Measurements from ENCODE around the gene FZD1. TPM values are rescaled to one million over a fixed set of nuclear protein-coding genes. Genes with fewer than 3 reads are reported as not detected.

Gene FZD1
- total RNA-seq, 1 donor from 2014 or later: 5.4 TPM

GRCh38 chr7:91299952-91300775 lies 35.9 kb downstream of the FZD1 start:
- H3K27me3 Mint-ChIP-seq (ENCODE audit: low read depth, unreplicated experiment): peaks cover under 1% of the 10 kb centered on the region
- no peak overlapping the region for H2AFZ ChIP-seq (ENCODE audit: low read depth, low read length)
- FAIRE-seq: no peak
- H3K27ac ChIP-seq (ENCODE audit: low read depth, low read length): no peak overlapping the region
- H3K27me3 ChIP-seq (ENCODE audit: insufficient read depth, low read length): no peaks in the 10 kb centered on the region
- no peak overlapping the region for H3K4me2 ChIP-seq (ENCODE audit: low read length)
- DNase-seq (ENCODE audit: low read depth): no peak
- H4K20me1 ChIP-seq (ENCODE audit: insufficient read depth, low read length): no peaks in the 10 kb centered on the region
- H3K36me3 Mint-ChIP-seq (ENCODE audit: low read depth, unreplicated experiment): no peaks in the 10 kb centered on the region
- H3K9ac ChIP-seq (ENCODE audit: low read length): no peak overlapping the region
- TF ChIP-seq EZH2 (IDR thresholded peaks at IDR 0.05; ENCODE audit: insufficient read depth, low read length): no peak
- TF ChIP-seq CTCF (IDR thresholded peaks at IDR 0.05; ENCODE audit: insufficient read depth, low read depth, low read length): no peak
- H3K4me3 ChIP-seq (ENCODE audit: insufficient read depth, low read depth, low read length): no peak overlapping the region
- H3K4me1 Mint-ChIP-seq (ENCODE audit: low read depth, unreplicated experiment): no peaks in the 10 kb centered on the region
- H3K79me2 ChIP-seq (ENCODE audit: insufficient read depth, low read length): no peaks in the 10 kb centered on the region
- no peaks in the 10 kb centered on the region for H3K36me3 ChIP-seq (ENCODE audit: insufficient read depth, low read length)
- no peaks in the 10 kb centered on the region for H3K4me1 ChIP-seq (ENCODE audit: insufficient read depth, low read length)
- H3K27ac Mint-ChIP-seq (ENCODE audit: unreplicated experiment): no peak overlapping the region
- no peak overlapping the region for H3K4me3 Mint-ChIP-seq (ENCODE audit: unreplicated experiment)
- H3K9me3 Mint-ChIP-seq (ENCODE audit: unreplicated experiment): no peaks in the 10 kb centered on the region
- H3K9me3 ChIP-seq (ENCODE audit: insufficient read depth, low read depth, low read length): no peaks in the 10 kb centered on the region

GRCh38 chr7:91302794-91303193 lies 38.6 kb downstream of the FZD1 start:
- no peak overlapping the region for H3K9ac ChIP-seq (ENCODE audit: low read length)
- H3K4me1 ChIP-seq (ENCODE audit: insufficient read depth, low read length): no peaks in the 10 kb centered on the region
- no peaks in the 10 kb centered on the region for H3K27me3 Mint-ChIP-seq (ENCODE audit: low read depth, unreplicated experiment)
- FAIRE-seq (no peak), DNase-seq (ENCODE audit: low read depth) (no peak)
- H2AFZ ChIP-seq (ENCODE audit: low read depth, low read length): no peak overlapping the region
- no peak overlapping the region for H3K4me3 ChIP-seq (ENCODE audit: insufficient read depth, low read depth, low read length)
- no peaks in the 10 kb centered on the region for H3K79me2 ChIP-seq (ENCODE audit: insufficient read depth, low read length)
- H4K20me1 ChIP-seq (ENCODE audit: insufficient read depth, low read length): no peaks in the 10 kb centered on the region
- no peaks in the 10 kb centered on the region for H3K9me3 ChIP-seq (ENCODE audit: insufficient read depth, low read depth, low read length)
- no peak for TF ChIP-seq CTCF (IDR thresholded peaks at IDR 0.05; ENCODE audit: insufficient read depth, low read depth, low read length)
- TF ChIP-seq EZH2 (IDR thresholded peaks at IDR 0.05; ENCODE audit: insufficient read depth, low read length): no peak
- no peaks in the 10 kb centered on the region for H3K27me3 ChIP-seq (ENCODE audit: insufficient read depth, low read length)
- no peak overlapping the region for H3K4me2 ChIP-seq (ENCODE audit: low read length)
- no peak overlapping the region for H3K4me3 Mint-ChIP-seq (ENCODE audit: unreplicated experiment)
- H3K9me3 Mint-ChIP-seq (ENCODE audit: unreplicated experiment): no peaks in the 10 kb centered on the region
- H3K36me3 ChIP-seq (ENCODE audit: insufficient read depth, low read length): no peaks in the 10 kb centered on the region
- no peak overlapping the region for H3K27ac Mint-ChIP-seq (ENCODE audit: unreplicated experiment)
- H3K27ac ChIP-seq (ENCODE audit: low read depth, low read length): no peak overlapping the region
- H3K4me1 Mint-ChIP-seq (ENCODE audit: low read depth, unreplicated experiment): no peaks in the 10 kb centered on the region
- H3K36me3 Mint-ChIP-seq (ENCODE audit: low read depth, unreplicated experiment): no peaks in the 10 kb centered on the region

- no peak overlapping the region for H3K27ac ChIP-seq (ENCODE audit: low read depth, low read length)
- H3K79me2 ChIP-seq (ENCODE audit: insufficient read depth, low read length): no peaks in the 10 kb centered on the region
- H3K36me3 ChIP-seq (ENCODE audit: insufficient read depth, low read length): no peaks in the 10 kb centered on the region
- DNase-seq (ENCODE audit: low read depth): no peak
- H3K9me3 ChIP-seq (ENCODE audit: insufficient read depth, low read depth, low read length): no peaks in the 10 kb centered on the region
- no peak overlapping the region for H3K4me3 Mint-ChIP-seq (ENCODE audit: unreplicated experiment)
- H3K36me3 Mint-ChIP-seq (ENCODE audit: low read depth, unreplicated experiment): no peaks in the 10 kb centered on the region
- no peak overlapping the region for H3K4me2 ChIP-seq (ENCODE audit: low read length)
- H3K27me3 Mint-ChIP-seq (ENCODE audit: low read depth, unreplicated experiment): no peaks in the 10 kb centered on the region
- H3K4me1 ChIP-seq (ENCODE audit: insufficient read depth, low read length): no peaks in the 10 kb centered on the region
- H3K27ac Mint-ChIP-seq (ENCODE audit: unreplicated experiment): no peak overlapping the region
- no peak for TF ChIP-seq CTCF (IDR thresholded peaks at IDR 0.05; ENCODE audit: insufficient read depth, low read depth, low read length)
- no peak for TF ChIP-seq EZH2 (IDR thresholded peaks at IDR 0.05; ENCODE audit: insufficient read depth, low read length)
- H4K20me1 ChIP-seq (ENCODE audit: insufficient read depth, low read length): no peaks in the 10 kb centered on the region
- H3K9ac ChIP-seq (ENCODE audit: low read length): no peak overlapping the region
- H3K4me1 Mint-ChIP-seq (ENCODE audit: low read depth, unreplicated experiment): peaks cover 3% of the 10 kb centered on the region
- H3K4me3 ChIP-seq (ENCODE audit: insufficient read depth, low read depth, low read length): no peak overlapping the region
- H3K27me3 ChIP-seq (ENCODE audit: insufficient read depth, low read length): no peaks in the 10 kb centered on the region
- H2AFZ ChIP-seq (ENCODE audit: low read depth, low read length): no peak overlapping the region
- H3K9me3 Mint-ChIP-seq (ENCODE audit: unreplicated experiment): no peaks in the 10 kb centered on the region
- FAIRE-seq: no peak
Measured at GRCh38 chr7:91306266-91306665, 42.0 kb downstream of the FZD1 start.

Data from astrocyte (in vitro differentiated cells and primary cell).